NCI-H446 treated with DMSO at 0.1 percent for 48 hours (cell line): ENCODE data around the gene RABGAP1L.
"Not testable (repeated sequence)": the region's sequence is repeated elsewhere in the genome, so short reads cannot be mapped to it uniquely, and the experiment has no call there.

Experiments used
- DNase-seq: peaks from one replicate; lab custom pipeline; 2025; lab: John Stamatoyannopoulos, UW

The RABGAP1L gene

GRCh38 chr1:175044591-175044990, 885.3 kb downstream of the RABGAP1L start:
- not testable (repeated sequence) for DNase-seq
